Suprapubic skin (tissue), 2 donors: ENCODE results near the gene MACO1.

Experiments
- EP300 ChIP-seq: sonication (generic); formaldehyde crosslinking; IDR thresholded peaks from one replicate; pipeline ENCODE4 v1.6.1; 2017; ENCODE audit warnings: antibody characterized with exemption
- POLR2A ChIP-seq, 2 donors: fragments of 450-650 bp; IDR thresholded peaks; one replicate each; pipeline ENCODE4 v1.6.1; 2017; ENCODE audit warnings: antibody characterized with exemption in 2 of 2, mild to moderate bottlenecking in 2 of 2, moderate library complexity in 2 of 2

DNA sequence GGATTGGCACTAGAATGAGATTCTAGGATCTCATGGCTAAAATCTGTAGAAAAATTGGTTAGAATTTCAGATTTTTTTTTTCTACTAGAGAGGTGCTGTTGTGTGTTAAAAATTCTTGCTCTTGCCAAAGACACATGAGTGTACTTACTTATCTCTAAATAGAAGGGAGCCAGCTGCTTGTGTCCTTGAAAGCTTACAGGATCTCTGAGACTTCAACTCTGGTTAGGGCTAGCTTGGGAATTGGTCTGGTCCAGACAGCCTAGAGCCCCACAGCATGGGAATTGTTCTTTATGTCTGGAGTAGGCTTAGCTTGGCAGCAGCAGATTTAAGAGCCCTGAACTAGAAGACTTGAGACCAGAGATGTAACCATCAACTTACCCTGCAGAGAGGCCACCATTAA lies 37.3 kb downstream of the MACO1 start:
- TF ChIP-seq EP300 (no peak), POLR2A (IDR thresholded peaks at IDR 0.05) (no peak)
